Heart left ventricle (tissue), 13 donors: ENCODE measurements around the gene ATOH1.

Experiments used
- CTCF ChIP-seq, 12 donors: fragments of 200-600 bp; sonication (generic) in 4 of 12; IDR thresholded peaks; one replicate each; pipeline versions ENCODE4 v1.5.0 to v1.8.0; 2018 to 2022; ENCODE audit warnings: antibody characterized with exemption in 12 of 12, mild to moderate bottlenecking in 5 of 12
- POLR2A ChIP-seq, 2 donors: fragments of 450-650 bp; IDR thresholded peaks; one replicate each; pipeline ENCODE4 v1.6.1; 2017; ENCODE audit warnings: antibody characterized with exemption in 2 of 2, mild to moderate bottlenecking in 2 of 2, moderate library complexity in 2 of 2
- donor health status: ischemic (EF 13 %, LVEDD 7.1; RV severe dilation, severe dysfunction).
- donor health status: DM: no; HTN: yes; CAD: no.
- donor health status: DM: no; HTN: no; CAD: no.
- donor health status: ischemic (EF 25% LVEDD 6.9; RV normal size, moderate dysfunction).
- donor health status: ischemic (EF 25% LVEDD 5.7; RV mildly dilated, moderate dysfunction).
- donor health status: ischemic (EF 35%, LVEDD 5.7; RV mildly dilated, moderate dysfunction).
- donor health status: nonischemic (EF 11% LVEDD 7.7; RV severe dilation, severe dysfunction).
- donor health status: DM: yes; HTN: yes; CAD: no.
- donor health status: PGD.
- donor health status: ischemic (EF 29% LVEDD 5.4; RV normal size, mild dysfunction).
- donor health status: nonischemic (EF 23%, LVEDD 6.1; RV moderate dilation, normal function).

GRCh38 chr4:93855926-93856325, 27.4 kb downstream of the ATOH1 start:
- TF ChIP-seq POLR2A (IDR thresholded peaks at IDR 0.05) (no peak), CTCF (IDR thresholded peaks at IDR 0.05) (no peak)
